Mucosa of rectum (tissue), 2 donors: ENCODE data around the gene PDXK.

ENCODE experiments used
- H3K27ac ChIP-seq, 2 donors: one replicate each; pipeline ENCODE4 v1.7.0; 2013; ENCODE audit warnings: inconsistent platforms in 2 of 2, low read depth in 2 of 2, low read length in 2 of 2
- H3K27me3 ChIP-seq, 2 donors: one replicate each; pipeline ENCODE4 v1.7.0; 2013; ENCODE audit warnings: low read length in 2 of 2; ENCODE audit not compliant: control insufficient read depth in 2 of 2, insufficient read depth in 2 of 2
- H3K36me3 ChIP-seq, 2 donors: one replicate each; pipeline ENCODE4 v1.7.0; 2013; ENCODE audit warnings: low read length in 2 of 2; ENCODE audit not compliant: control insufficient read depth in 2 of 2, insufficient read depth in 2 of 2
- H3K4me1 ChIP-seq, 2 donors: one replicate each; pipeline ENCODE4 v1.7.0; 2013; ENCODE audit warnings: low read length in 2 of 2, mild to moderate bottlenecking in 1 of 2; ENCODE audit not compliant: control insufficient read depth in 2 of 2, insufficient read depth in 2 of 2
- H3K4me3 ChIP-seq, 2 donors: one replicate each; pipeline ENCODE4 v1.7.0; 2013; ENCODE audit warnings: low read length in 2 of 2
- H3K9ac ChIP-seq, 2 donors: one replicate each; pipeline ENCODE4 v1.7.0; 2013; ENCODE audit warnings: low read length in 2 of 2, low read depth in 1 of 2, mild to moderate bottlenecking in 1 of 2
- H3K9me3 ChIP-seq, 2 donors: one replicate each; pipeline ENCODE4 v1.7.0; 2013; ENCODE audit warnings: low read length in 2 of 2; ENCODE audit not compliant: control insufficient read depth in 2 of 2
- donor health status: healthy.
- donor health status: Normal muscosa, but diverticular disease.

Gene PDXK

GRCh38 chr21:43811262-43812105 is 92.6 kb downstream of the PDXK start:
- H3K27me3 ChIP-seq, result no peaks in the 10 kb centered on the region
- no peaks in the 10 kb centered on the region for H3K9me3 ChIP-seq
- H3K4me1 ChIP-seq, result peaks cover 24 to 30% of the 10 kb centered on the region in 2 donors
- peak overlapping the region; percentile 45 to 50 for H3K4me3 ChIP-seq
- no peaks in the 10 kb centered on the region for H3K36me3 ChIP-seq
- H3K9ac ChIP-seq, result no peak overlapping the region
- H3K27ac ChIP-seq, result no peak overlapping the region
